Measurements from ENCODE around the gene COL28A1. TPM values are rescaled to one million over a fixed set of nuclear protein-coding genes. Genes with fewer than 3 reads are reported as not detected.

Gene COL28A1
- total and polyA plus RNA-seq, 4 donors, result 0.05 to 0.50 (median 0.18) TPM

DNA sequence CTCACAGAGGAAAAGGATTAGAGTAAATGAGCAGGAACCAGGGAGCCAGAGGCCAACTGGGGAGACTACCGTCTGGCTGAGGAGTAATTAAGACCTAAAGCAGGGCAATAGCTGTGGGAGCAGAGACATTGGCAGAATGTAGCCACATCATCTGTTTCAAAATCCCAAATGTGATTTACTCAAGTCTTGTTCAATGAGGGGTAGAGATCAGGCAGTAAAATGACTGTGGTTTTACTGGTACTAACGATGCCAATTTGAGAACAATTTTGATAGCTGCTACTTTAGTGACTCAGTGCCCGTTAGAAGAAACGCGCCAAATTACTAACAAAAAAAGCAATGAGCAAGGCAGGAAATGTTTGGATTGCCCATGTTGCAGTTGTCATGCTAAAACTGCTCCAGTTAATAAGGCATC lies 18.4 kb upstream of the COL28A1 start:
- TF ChIP-seq, protein P1, sequence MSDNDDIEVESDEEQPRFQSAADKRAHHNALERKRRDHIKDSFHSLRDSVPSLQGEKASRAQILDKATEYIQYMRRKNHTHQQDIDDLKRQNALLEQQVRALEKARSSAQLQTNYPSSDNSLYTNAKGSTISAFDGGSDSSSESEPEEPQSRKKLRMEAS (IDR thresholded peaks at IDR 0.05), result no peak
- TF ChIP-seq EGR1 (IDR thresholded peaks at IDR 0.05; ENCODE audit: low read depth in 2 of 2), result no peak
- TF ChIP-seq FOXA1 (IDR thresholded peaks at IDR 0.05), result no peak
- TF ChIP-seq, protein P2, sequence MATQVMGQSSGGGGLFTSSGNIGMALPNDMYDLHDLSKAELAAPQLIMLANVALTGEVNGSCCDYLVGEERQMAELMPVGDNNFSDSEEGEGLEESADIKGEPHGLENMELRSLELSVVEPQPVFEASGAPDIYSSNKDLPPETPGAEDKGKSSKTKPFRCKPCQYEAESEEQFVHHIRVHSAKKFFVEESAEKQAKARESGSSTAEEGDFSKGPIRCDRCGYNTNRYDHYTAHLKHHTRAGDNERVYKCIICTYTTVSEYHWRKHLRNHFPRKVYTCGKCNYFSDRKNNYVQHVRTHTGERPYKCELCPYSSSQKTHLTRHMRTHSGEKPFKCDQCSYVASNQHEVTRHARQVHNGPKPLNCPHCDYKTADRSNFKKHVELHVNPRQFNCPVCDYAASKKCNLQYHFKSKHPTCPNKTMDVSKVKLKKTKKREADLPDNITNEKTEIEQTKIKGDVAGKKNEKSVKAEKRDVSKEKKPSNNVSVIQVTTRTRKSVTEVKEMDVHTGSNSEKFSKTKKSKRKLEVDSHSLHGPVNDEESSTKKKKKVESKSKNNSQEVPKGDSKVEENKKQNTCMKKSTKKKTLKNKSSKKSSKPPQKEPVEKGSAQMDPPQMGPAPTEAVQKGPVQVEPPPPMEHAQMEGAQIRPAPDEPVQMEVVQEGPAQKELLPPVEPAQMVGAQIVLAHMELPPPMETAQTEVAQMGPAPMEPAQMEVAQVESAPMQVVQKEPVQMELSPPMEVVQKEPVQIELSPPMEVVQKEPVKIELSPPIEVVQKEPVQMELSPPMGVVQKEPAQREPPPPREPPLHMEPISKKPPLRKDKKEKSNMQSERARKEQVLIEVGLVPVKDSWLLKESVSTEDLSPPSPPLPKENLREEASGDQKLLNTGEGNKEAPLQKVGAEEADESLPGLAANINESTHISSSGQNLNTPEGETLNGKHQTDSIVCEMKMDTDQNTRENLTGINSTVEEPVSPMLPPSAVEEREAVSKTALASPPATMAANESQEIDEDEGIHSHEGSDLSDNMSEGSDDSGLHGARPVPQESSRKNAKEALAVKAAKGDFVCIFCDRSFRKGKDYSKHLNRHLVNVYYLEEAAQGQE (IDR thresholded peaks at IDR 0.05), result no peak
- TF ChIP-seq, protein P3, sequence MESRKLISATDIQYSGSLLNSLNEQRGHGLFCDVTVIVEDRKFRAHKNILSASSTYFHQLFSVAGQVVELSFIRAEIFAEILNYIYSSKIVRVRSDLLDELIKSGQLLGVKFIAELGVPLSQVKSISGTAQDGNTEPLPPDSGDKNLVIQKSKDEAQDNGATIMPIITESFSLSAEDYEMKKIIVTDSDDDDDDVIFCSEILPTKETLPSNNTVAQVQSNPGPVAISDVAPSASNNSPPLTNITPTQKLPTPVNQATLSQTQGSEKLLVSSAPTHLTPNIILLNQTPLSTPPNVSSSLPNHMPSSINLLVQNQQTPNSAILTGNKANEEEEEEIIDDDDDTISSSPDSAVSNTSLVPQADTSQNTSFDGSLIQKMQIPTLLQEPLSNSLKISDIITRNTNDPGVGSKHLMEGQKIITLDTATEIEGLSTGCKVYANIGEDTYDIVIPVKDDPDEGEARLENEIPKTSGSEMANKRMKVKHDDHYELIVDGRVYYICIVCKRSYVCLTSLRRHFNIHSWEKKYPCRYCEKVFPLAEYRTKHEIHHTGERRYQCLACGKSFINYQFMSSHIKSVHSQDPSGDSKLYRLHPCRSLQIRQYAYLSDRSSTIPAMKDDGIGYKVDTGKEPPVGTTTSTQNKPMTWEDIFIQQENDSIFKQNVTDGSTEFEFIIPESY (IDR thresholded peaks at IDR 0.05), result no peak
- no peak for TF ChIP-seq TAF1 (conservative IDR thresholded peaks at IDR 0.05)
- TF ChIP-seq HNF4A (conservative IDR thresholded peaks at IDR 0.05), result no peak
- TF ChIP-seq, protein P4, sequence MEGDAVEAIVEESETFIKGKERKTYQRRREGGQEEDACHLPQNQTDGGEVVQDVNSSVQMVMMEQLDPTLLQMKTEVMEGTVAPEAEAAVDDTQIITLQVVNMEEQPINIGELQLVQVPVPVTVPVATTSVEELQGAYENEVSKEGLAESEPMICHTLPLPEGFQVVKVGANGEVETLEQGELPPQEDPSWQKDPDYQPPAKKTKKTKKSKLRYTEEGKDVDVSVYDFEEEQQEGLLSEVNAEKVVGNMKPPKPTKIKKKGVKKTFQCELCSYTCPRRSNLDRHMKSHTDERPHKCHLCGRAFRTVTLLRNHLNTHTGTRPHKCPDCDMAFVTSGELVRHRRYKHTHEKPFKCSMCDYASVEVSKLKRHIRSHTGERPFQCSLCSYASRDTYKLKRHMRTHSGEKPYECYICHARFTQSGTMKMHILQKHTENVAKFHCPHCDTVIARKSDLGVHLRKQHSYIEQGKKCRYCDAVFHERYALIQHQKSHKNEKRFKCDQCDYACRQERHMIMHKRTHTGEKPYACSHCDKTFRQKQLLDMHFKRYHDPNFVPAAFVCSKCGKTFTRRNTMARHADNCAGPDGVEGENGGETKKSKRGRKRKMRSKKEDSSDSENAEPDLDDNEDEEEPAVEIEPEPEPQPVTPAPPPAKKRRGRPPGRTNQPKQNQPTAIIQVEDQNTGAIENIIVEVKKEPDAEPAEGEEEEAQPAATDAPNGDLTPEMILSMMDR (IDR thresholded peaks at IDR 0.05; ENCODE audit: low read depth, low read length, missing input control), result no peak
- no peak for TF ChIP-seq RXRA (IDR thresholded peaks at IDR 0.05)
- TF ChIP-seq SP1 (IDR thresholded peaks at IDR 0.05), result no peak
- TF ChIP-seq JUND (IDR thresholded peaks at IDR 0.05), result no peak
- no peak for TF ChIP-seq GABPA (IDR thresholded peaks at IDR 0.05 in 1 of 2, conservative IDR thresholded peaks at IDR 0.05 in 1 of 2)
- TF ChIP-seq HNF4G (IDR thresholded peaks at IDR 0.05), result no peak
- TF ChIP-seq, protein P5, sequence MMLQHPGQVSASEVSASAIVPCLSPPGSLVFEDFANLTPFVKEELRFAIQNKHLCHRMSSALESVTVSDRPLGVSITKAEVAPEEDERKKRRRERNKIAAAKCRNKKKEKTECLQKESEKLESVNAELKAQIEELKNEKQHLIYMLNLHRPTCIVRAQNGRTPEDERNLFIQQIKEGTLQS (IDR thresholded peaks at IDR 0.05), result no peak
- no peak for TF ChIP-seq RAD21 (IDR thresholded peaks at IDR 0.05)
- Histone ChIP-seq H3K9ac (ENCODE audit: low read depth in 1 of 2, low read length in 2 of 2) (no peak overlapping the region), H3K27me3 (ENCODE audit: control insufficient read depth in 4 of 4, insufficient read depth in 4 of 4, low read length in 3 of 4) (no peaks in the 10 kb centered on the region), H3K4me1 (ENCODE audit: control insufficient read depth in 4 of 4, insufficient read depth in 4 of 4, low read length in 3 of 4) (peaks cover 3 to 32% (median 7%) of the 10 kb centered on the region in 4 donors), H3K27ac (ENCODE audit: low read depth in 1 of 2, low read length in 2 of 2) (no peak overlapping the region), H3K36me3 (ENCODE audit: control insufficient read depth in 4 of 4, insufficient read depth in 3 of 4, low read depth in 1 of 4, low read length in 3 of 4) (no peaks in the 10 kb centered on the region), H3K9me3 (ENCODE audit: control insufficient read depth in 4 of 4, low read length in 3 of 4) (no peaks in the 10 kb centered on the region), H3K4me3 (ENCODE audit: low read depth in 1 of 3, low read length in 3 of 3) (no peak overlapping the region)
- DNase-seq (ENCODE audit: low spot score), result no peak
- 87% methylated on average over 5 of the region's 5 CpGs for WGBS

DNA sequence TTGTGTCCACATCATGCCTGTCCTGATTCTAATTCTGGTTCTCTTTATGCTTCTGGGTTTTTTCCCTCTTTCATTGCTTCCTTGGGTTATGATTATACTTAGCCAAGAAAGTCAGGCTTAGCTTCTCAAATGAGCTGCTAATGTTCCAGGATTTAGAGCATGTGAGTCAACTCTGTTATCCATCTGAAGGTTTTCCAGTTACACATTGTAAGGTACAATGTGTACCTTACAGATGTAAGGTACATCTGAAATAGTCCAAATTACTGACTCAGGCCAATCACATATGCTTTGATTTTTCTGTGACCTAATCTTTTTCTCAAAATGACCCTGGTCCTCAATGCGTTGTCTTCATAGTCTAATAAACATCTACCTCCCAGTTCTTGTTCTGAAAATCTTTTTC lies 17.7 kb upstream of the COL28A1 start:
- Histone ChIP-seq H3K4me1 (ENCODE audit: control insufficient read depth in 4 of 4, insufficient read depth in 4 of 4, low read length in 3 of 4) (peaks cover 6 to 35% (median 7%) of the 10 kb centered on the region in 4 donors), H3K9ac (ENCODE audit: low read depth in 1 of 2, low read length in 2 of 2) (no peak overlapping the region), H3K4me3 (ENCODE audit: low read depth in 1 of 3, low read length in 3 of 3) (no peak overlapping the region), H3K9me3 (ENCODE audit: control insufficient read depth in 4 of 4, low read length in 3 of 4) (no peaks in the 10 kb centered on the region), H3K36me3 (ENCODE audit: control insufficient read depth in 4 of 4, insufficient read depth in 3 of 4, low read depth in 1 of 4, low read length in 3 of 4) (no peaks in the 10 kb centered on the region), H3K27ac (ENCODE audit: low read depth in 1 of 2, low read length in 2 of 2) (no peak overlapping the region), H3K27me3 (ENCODE audit: control insufficient read depth in 4 of 4, insufficient read depth in 4 of 4, low read length in 3 of 4) (no peaks in the 10 kb centered on the region)
- 94% methylated on average over 1 of the region's 1 CpG for WGBS
- DNase-seq (ENCODE audit: low spot score), result no peak
- no peak for TF ChIP-seq EGR1 (IDR thresholded peaks at IDR 0.05; ENCODE audit: low read depth in 2 of 2)
- TF ChIP-seq, protein P3 (IDR thresholded peaks at IDR 0.05), result no peak
- TF ChIP-seq, protein P4 (IDR thresholded peaks at IDR 0.05; ENCODE audit: low read depth, low read length, missing input control), result no peak
- TF ChIP-seq GABPA (IDR thresholded peaks at IDR 0.05 in 1 of 2, conservative IDR thresholded peaks at IDR 0.05 in 1 of 2), result no peak
- TF ChIP-seq, protein P2 (IDR thresholded peaks at IDR 0.05), result no peak
- TF ChIP-seq RXRA (IDR thresholded peaks at IDR 0.05), result no peak

Data from liver (tissue), 9 donors.